ENCODE measurements around the gene OR1D5. TPM values are rescaled to one million over a fixed set of nuclear protein-coding genes. Genes with fewer than 3 reads are reported as not detected.

The OR1D5 gene
- total and polyA plus RNA-seq, 10 of the 15 experiments (the other 5 are each of a cell fraction or from before 2014, with no cell fraction given), result not detected

DNA sequence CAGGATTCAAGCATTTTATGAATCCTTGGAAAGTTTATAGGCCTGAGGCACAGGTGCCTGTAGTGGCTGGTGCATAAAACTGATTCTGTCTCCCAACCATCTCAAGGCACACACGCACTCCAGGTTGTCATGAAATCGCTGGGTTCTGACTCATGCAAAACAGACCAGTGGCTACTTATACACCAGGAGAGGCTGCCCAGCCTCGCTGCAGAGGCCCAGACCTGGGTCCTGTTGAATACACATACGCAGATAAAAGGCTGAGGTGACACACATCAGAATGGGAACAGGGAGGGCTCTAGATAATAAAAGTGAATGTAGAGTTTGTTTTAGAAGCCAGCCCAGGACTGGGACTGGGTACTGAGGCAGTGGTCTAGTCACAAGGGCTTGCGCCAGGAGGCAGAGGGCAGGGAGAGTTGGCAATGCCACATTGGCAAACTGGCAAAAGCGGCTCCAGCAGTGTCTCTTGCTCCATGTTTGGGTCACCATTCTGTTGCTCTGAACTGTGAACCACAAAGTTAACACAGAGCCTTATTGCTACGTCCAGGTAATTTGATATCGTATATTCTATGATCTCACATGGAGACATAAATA, 13.6 kb downstream of the OR1D5 start (continued):
- TF ChIP-seq, protein P1, sequence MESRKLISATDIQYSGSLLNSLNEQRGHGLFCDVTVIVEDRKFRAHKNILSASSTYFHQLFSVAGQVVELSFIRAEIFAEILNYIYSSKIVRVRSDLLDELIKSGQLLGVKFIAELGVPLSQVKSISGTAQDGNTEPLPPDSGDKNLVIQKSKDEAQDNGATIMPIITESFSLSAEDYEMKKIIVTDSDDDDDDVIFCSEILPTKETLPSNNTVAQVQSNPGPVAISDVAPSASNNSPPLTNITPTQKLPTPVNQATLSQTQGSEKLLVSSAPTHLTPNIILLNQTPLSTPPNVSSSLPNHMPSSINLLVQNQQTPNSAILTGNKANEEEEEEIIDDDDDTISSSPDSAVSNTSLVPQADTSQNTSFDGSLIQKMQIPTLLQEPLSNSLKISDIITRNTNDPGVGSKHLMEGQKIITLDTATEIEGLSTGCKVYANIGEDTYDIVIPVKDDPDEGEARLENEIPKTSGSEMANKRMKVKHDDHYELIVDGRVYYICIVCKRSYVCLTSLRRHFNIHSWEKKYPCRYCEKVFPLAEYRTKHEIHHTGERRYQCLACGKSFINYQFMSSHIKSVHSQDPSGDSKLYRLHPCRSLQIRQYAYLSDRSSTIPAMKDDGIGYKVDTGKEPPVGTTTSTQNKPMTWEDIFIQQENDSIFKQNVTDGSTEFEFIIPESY (IDR thresholded peaks at IDR 0.05), result no peak
- TF ChIP-seq RFX5 (IDR thresholded peaks at IDR 0.05; ENCODE audit: low read depth, low read length), result no peak

DNA sequence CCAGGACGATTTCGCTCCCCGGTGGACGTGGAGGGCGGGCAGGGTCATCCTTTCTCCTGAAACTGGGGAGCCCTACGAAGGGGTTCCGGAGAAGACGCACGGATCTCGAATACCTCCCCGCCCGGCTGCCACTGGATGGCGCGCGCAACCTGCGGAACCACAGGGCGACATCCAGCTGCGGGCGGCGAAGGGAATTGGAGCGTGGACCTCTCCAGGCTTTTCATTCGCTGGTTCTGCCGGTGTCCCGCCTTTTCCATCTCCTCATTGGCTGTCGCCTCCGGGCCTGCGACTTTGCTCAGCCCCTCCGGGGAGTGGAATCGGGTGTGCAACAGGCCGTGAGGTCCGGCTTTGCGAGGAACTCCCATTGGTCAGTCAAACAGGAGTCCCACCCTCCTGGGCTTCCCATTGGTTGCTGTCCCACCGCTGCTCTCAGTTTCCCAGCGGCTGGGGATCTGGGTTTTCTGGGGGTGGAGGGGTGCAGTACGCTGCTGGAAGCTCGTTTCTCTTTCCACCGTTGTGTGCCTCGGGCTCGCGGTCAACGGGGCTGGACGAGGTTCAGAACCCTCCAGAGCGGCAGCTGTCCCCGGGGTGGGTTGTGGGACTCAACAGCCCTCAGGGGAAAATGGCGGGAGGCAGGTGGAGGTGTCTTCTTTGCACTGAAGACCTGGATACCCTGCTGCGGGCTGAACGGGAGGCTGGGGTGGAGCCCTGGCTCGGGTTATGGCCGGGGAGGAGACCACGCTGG, 14.5 kb downstream of the OR1D5 start:
- no peaks in the 10 kb centered on the region for H4K20me1 ChIP-seq (ENCODE audit: control insufficient read depth, insufficient read depth)
- BruUV-seq (replicated peaks), result no TSS peak
- no peaks in the 10 kb centered on the region; the same call in 2 of the 3 replicates for H3K9me3 ChIP-seq (replicated peaks; ENCODE audit: control insufficient read depth, insufficient read depth, low read length)
- no peaks in the 10 kb centered on the region for H3K4me1 ChIP-seq (ENCODE audit: control insufficient read depth, insufficient read depth, low read length)
- DNase-seq (ENCODE audit: low read depth, low spot score), result peak; percentile 78
- ChIA-PET CTCF (interaction anchor here (0.6 to 1.0 kb wide), 2 partner anchors 9 to 216 kb away, joined by 3 read pairs; no protein-coding TSS in a partner anchor), RAD21 (ENCODE audit: unreplicated experiment) (no interaction called here), POLR2A (no interaction called here), SMC1A (ENCODE audit: uncharacterized antibody, unreplicated experiment) (interaction anchor here (0.6 kb wide), 1 partner anchor 117 kb away, joined by 3 read pairs; no protein-coding TSS in a partner anchor)
- in situ Hi-C loops (cut with MboI) (no loop called here), intact Hi-C loops (cut with micrococcal nuclease; ENCODE audit: unreplicated experiment) (loop anchor here (10.0 kb wide), 2 partner anchors 596 to 686 kb away; no protein-coding TSS in a partner anchor)
- 9% methylated on average over 45 of the region's 50 CpGs for whole genome bisulfite sequencing (ENCODE audit: insufficient coverage, insufficient replicate concordance, low lambda C conversion rate, missing lambda C conversion rate)
- H3K27ac ChIP-seq (ENCODE audit: control insufficient read depth, insufficient read depth), result no peak overlapping the region
- peak; percentile 49 for FAIRE-seq
- H3K4me2 ChIP-seq (ENCODE audit: control insufficient read depth, insufficient read depth), result peak overlapping the region; percentile 88
- H3K4me3 ChIP-seq, result peak overlapping the region; percentile 62
- H3K27me3 ChIP-seq (replicated peaks in 1 of 2; ENCODE audit: control insufficient read depth in 2 of 2, insufficient read depth in 2 of 2, low read length in 1 of 2), result no peaks in the 10 kb centered on the region
- no peaks in the 10 kb centered on the region for H3K79me2 ChIP-seq (ENCODE audit: control insufficient read depth, insufficient read depth, low read length)
- H3K9ac ChIP-seq (ENCODE audit: control insufficient read depth, insufficient read depth, low read length), result peak overlapping the region; percentile 37; the same call in 1 of the 2 replicates
- peak overlapping the region; percentile 89 for H2AFZ ChIP-seq (ENCODE audit: control insufficient read depth, low read depth, low read length)
- ATAC-seq, result peak; percentile 100
- no peaks in the 10 kb centered on the region for H3K36me3 ChIP-seq (ENCODE audit: control insufficient read depth in 2 of 2, insufficient read depth in 2 of 2, low read length in 1 of 2)
- TF ChIP-seq, protein P2, sequence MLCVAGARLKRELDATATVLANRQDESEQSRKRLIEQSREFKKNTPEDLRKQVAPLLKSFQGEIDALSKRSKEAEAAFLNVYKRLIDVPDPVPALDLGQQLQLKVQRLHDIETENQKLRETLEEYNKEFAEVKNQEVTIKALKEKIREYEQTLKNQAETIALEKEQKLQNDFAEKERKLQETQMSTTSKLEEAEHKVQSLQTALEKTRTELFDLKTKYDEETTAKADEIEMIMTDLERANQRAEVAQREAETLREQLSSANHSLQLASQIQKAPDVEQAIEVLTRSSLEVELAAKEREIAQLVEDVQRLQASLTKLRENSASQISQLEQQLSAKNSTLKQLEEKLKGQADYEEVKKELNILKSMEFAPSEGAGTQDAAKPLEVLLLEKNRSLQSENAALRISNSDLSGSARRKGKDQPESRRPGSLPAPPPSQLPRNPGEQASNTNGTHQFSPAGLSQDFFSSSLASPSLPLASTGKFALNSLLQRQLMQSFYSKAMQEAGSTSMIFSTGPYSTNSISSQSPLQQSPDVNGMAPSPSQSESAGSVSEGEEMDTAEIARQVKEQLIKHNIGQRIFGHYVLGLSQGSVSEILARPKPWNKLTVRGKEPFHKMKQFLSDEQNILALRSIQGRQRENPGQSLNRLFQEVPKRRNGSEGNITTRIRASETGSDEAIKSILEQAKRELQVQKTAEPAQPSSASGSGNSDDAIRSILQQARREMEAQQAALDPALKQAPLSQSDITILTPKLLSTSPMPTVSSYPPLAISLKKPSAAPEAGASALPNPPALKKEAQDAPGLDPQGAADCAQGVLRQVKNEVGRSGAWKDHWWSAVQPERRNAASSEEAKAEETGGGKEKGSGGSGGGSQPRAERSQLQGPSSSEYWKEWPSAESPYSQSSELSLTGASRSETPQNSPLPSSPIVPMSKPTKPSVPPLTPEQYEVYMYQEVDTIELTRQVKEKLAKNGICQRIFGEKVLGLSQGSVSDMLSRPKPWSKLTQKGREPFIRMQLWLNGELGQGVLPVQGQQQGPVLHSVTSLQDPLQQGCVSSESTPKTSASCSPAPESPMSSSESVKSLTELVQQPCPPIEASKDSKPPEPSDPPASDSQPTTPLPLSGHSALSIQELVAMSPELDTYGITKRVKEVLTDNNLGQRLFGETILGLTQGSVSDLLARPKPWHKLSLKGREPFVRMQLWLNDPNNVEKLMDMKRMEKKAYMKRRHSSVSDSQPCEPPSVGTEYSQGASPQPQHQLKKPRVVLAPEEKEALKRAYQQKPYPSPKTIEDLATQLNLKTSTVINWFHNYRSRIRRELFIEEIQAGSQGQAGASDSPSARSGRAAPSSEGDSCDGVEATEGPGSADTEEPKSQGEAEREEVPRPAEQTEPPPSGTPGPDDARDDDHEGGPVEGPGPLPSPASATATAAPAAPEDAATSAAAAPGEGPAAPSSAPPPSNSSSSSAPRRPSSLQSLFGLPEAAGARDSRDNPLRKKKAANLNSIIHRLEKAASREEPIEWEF (IDR thresholded peaks at IDR 0.05; ENCODE audit: insufficient replicate concordance, low read depth, low read length), result no peak
- peak; percentile 70 for TF ChIP-seq RAD21 (IDR thresholded peaks at IDR 0.05; ENCODE audit: insufficient read depth, low read depth, low read length)
- TF ChIP-seq NFIC (IDR thresholded peaks at IDR 0.05; ENCODE audit: low read depth, low read length), result no peak
- peak; percentile 92 for TF ChIP-seq NFYB (IDR thresholded peaks at IDR 0.05; ENCODE audit: insufficient read depth, low read depth, low read length)
- peak; percentile 94 for TF ChIP-seq SP1 (IDR thresholded peaks at IDR 0.05; ENCODE audit: low read depth, low read length)
- TF ChIP-seq, protein P3, sequence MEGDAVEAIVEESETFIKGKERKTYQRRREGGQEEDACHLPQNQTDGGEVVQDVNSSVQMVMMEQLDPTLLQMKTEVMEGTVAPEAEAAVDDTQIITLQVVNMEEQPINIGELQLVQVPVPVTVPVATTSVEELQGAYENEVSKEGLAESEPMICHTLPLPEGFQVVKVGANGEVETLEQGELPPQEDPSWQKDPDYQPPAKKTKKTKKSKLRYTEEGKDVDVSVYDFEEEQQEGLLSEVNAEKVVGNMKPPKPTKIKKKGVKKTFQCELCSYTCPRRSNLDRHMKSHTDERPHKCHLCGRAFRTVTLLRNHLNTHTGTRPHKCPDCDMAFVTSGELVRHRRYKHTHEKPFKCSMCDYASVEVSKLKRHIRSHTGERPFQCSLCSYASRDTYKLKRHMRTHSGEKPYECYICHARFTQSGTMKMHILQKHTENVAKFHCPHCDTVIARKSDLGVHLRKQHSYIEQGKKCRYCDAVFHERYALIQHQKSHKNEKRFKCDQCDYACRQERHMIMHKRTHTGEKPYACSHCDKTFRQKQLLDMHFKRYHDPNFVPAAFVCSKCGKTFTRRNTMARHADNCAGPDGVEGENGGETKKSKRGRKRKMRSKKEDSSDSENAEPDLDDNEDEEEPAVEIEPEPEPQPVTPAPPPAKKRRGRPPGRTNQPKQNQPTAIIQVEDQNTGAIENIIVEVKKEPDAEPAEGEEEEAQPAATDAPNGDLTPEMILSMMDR (IDR thresholded peaks at IDR 0.05 in 2 of 3, conservative IDR thresholded peaks at IDR 0.05 in 1 of 3; ENCODE audit: control insufficient read depth in 2 of 3, extremely low read depth in 1 of 3, insufficient read depth in 1 of 3, low read depth in 3 of 3, low read length in 3 of 3), result peak; percentile 59 to 77 (median 64)
- no peak for TF ChIP-seq TCF7 (IDR thresholded peaks at IDR 0.05; ENCODE audit: borderline replicate concordance)

All from GM12878 (cell line).